SK-N-SH (cell line): ENCODE data around the gene MYORG.

ENCODE experiments used
- EP300 ChIP-seq, 2 experiments: IDR thresholded peaks; 2 replicates each; pipeline versions ENCODE4 v1.4.0 to v1.6.1; 2012; ENCODE audit warnings: borderline replicate concordance in 1 of 2, low read depth in 1 of 2, low read length in 1 of 2
- EZH2phosphoT487 ChIP-seq: fragments of 200-600 bp; sonication (generic); IDR thresholded peaks from 2 replicates; pipeline ENCODE4 v1.6.1; 2017; ENCODE audit warnings: low read depth, mixed run types, mild to moderate bottlenecking, antibody characterized with exemption, moderate library complexity, borderline replicate concordance
- JUND ChIP-seq: IDR thresholded peaks from 2 replicates; pipeline ENCODE4 v1.4.0; 2012
- NRF1 ChIP-seq: IDR thresholded peaks from 2 replicates; pipeline ENCODE4 v1.6.1; 2012; ENCODE audit warnings: low read depth, mild to moderate bottlenecking, low read length
- POLR2AphosphoS5 ChIP-seq: IDR thresholded peaks from 2 replicates; pipeline ENCODE4 v1.6.1; 2012; ENCODE audit warnings: low read depth, low read length
- RAD21 ChIP-seq: IDR thresholded peaks from 2 replicates; pipeline ENCODE4 v1.6.1; 2012; ENCODE audit warnings: mild to moderate bottlenecking, low read length
- RCOR1 ChIP-seq: fragments of 150-350 bp; IDR thresholded peaks from 2 replicates; pipeline ENCODE4 v1.6.1; 2017; ENCODE audit warnings: antibody characterized with exemption, low read length
- RFX5 ChIP-seq: IDR thresholded peaks from 2 replicates; pipeline ENCODE4 v1.6.1; 2012; ENCODE audit warnings: mild to moderate bottlenecking, improper control_type of control experiment, low read length
- TAF1 ChIP-seq: IDR thresholded peaks from 2 replicates; pipeline ENCODE4 v1.6.1; 2012; ENCODE audit warnings: low read depth, mild to moderate bottlenecking, low read length, moderate library complexity, borderline replicate concordance
- TF ChIP-seq, protein P1 (sequence below): fragments of 200-600 bp; sonication (generic); IDR thresholded peaks from 2 replicates; pipeline ENCODE4 v1.6.1; 2017; ENCODE audit warnings: antibody characterized with exemption, mild to moderate bottlenecking, moderate library complexity

DNA sequence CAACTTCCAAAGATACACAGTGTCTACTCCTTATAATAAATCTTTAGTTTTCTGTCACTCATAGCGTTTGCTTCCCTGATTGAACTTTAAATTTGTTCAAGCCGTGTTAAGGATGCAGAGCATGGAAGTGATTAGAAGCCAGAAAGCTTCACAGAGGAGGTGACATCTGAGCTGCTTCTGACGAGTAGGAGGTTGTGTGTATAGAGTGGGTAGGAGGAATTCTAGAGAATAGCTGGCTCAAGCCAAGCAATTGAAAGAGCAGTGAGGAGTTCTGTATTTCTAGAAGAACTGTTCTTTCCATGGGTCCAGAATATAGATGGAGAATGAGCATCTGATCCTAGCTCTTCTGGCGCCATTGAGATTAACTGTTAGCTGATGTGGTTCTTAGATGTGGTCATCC is 41.3 kb downstream of the MYORG start:
- no peak for TF ChIP-seq EP300 (IDR thresholded peaks at IDR 0.05; ENCODE audit: borderline replicate concordance in 1 of 2, low read depth in 1 of 2, low read length in 1 of 2)
- TF ChIP-seq, protein P1, sequence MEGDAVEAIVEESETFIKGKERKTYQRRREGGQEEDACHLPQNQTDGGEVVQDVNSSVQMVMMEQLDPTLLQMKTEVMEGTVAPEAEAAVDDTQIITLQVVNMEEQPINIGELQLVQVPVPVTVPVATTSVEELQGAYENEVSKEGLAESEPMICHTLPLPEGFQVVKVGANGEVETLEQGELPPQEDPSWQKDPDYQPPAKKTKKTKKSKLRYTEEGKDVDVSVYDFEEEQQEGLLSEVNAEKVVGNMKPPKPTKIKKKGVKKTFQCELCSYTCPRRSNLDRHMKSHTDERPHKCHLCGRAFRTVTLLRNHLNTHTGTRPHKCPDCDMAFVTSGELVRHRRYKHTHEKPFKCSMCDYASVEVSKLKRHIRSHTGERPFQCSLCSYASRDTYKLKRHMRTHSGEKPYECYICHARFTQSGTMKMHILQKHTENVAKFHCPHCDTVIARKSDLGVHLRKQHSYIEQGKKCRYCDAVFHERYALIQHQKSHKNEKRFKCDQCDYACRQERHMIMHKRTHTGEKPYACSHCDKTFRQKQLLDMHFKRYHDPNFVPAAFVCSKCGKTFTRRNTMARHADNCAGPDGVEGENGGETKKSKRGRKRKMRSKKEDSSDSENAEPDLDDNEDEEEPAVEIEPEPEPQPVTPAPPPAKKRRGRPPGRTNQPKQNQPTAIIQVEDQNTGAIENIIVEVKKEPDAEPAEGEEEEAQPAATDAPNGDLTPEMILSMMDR = no peak
- TF ChIP-seq RAD21 = no peak
- TF ChIP-seq RCOR1 = no peak
- no peak for TF ChIP-seq POLR2AphosphoS5
- no peak for TF ChIP-seq TAF1
- TF ChIP-seq RFX5 = no peak
- no peak for TF ChIP-seq JUND
- TF ChIP-seq EZH2phosphoT487 = no peak
- TF ChIP-seq NRF1 = no peak
